GM23338 (cell line): Measurements from ENCODE around the gene ZNF865.

Experiments
- CREB1 ChIP-seq: fragments of 250-450 bp; sonication (Bioruptor Pico); IDR thresholded peaks from 2 replicates; pipeline ENCODE4 v1.5.0; 2020; ENCODE audit warnings: low read depth, mild to moderate bottlenecking, moderate library complexity
- EZH2 ChIP-seq: fragments of 200-600 bp; sonication (generic); IDR thresholded peaks from one replicate; pipeline ENCODE4 v1.8.0; 2017; ENCODE audit warnings: antibody characterized with exemption, mild to moderate bottlenecking, low read depth; ENCODE audit not compliant: unreplicated experiment
- EZH2phosphoT487 ChIP-seq: fragments of 200-600 bp; sonication (generic); IDR thresholded peaks from one replicate; pipeline ENCODE4 v1.8.1; 2018; ENCODE audit warnings: antibody characterized with exemption; ENCODE audit not compliant: unreplicated experiment
- JUNB ChIP-seq: IDR thresholded peaks from one replicate; pipeline ENCODE4 v1.6.1; 2016; ENCODE audit warnings: antibody characterized with exemption; ENCODE audit not compliant: unreplicated experiment
- NANOG ChIP-seq: IDR thresholded peaks from 2 replicates; pipeline ENCODE4 v1.6.1; 2016; ENCODE audit warnings: antibody characterized with exemption, borderline replicate concordance
- POLR2AphosphoS5 ChIP-seq: IDR thresholded peaks from 2 replicates; pipeline ENCODE4 v1.6.1; 2016; ENCODE audit warnings: antibody characterized with exemption, low read depth
- STAT1 ChIP-seq: IDR thresholded peaks from one replicate; pipeline ENCODE4 v1.6.1; 2016; ENCODE audit warnings: antibody characterized with exemption; ENCODE audit not compliant: unreplicated experiment
- ZNF114 ChIP-seq: fragments of 250-450 bp; sonication (Bioruptor Pico); IDR thresholded peaks from 2 replicates; pipeline ENCODE4 v1.5.0; 2020; ENCODE audit warnings: mild to moderate bottlenecking, moderate library complexity
- TF ChIP-seq, protein P1 (sequence below), 2 experiments: fragments of 200-600 bp in 1 of 2; sonication (generic) in 1 of 2; conservative IDR thresholded peaks; 2 replicates each; pipeline versions ENCODE4 v1.5.1 to v1.6.1; 2016 to 2017; ENCODE audit warnings: antibody characterized with exemption in 2 of 2, low read depth in 2 of 2, mild to moderate bottlenecking in 2 of 2, moderate library complexity in 1 of 2
- TF ChIP-seq, protein P2 (sequence below): IDR thresholded peaks from one replicate; pipeline ENCODE4 v1.6.1; 2018; ENCODE audit warnings: antibody characterized with exemption; ENCODE audit not compliant: unreplicated experiment
- TF ChIP-seq, protein P3 (sequence below): IDR thresholded peaks from 2 replicates; pipeline ENCODE4 v1.6.1; 2016; ENCODE audit warnings: antibody characterized with exemption

DNA sequence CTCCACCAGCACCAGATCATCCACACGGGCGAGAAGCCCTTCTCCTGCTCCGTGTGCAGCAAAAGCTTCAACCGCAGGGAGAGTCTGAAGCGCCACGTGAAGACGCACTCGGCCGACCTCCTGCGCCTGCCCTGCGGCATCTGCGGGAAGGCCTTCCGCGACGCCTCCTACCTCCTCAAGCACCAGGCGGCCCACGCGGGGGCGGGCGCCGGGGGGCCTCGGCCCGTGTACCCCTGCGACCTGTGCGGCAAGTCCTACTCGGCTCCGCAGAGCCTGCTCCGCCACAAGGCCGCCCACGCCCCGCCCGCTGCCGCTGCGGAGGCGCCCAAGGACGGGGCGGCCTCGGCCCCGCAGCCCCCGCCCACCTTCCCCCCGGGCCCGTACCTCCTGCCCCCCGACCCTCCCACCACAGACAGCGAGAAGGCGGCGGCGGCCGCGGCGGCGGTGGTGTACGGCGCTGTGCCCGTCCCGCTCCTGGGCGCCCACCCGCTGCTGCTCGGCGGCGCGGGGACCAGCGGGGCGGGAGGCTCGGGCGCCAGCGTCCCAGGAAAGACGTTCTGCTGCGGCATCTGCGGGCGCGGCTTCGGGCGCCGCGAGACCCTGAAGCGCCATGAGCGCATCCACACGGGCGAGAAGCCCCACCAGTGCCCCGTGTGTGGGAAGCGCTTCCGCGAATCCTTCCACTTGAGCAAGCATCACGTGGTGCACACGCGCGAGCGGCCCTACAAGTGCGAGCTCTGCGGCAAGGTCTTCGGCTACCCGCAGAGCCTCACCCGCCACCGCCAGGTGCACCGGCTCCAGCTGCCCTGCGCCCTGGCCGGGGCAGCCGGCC, 9.5 kb downstream of the ZNF865 start:
- TF ChIP-seq, protein P1, sequence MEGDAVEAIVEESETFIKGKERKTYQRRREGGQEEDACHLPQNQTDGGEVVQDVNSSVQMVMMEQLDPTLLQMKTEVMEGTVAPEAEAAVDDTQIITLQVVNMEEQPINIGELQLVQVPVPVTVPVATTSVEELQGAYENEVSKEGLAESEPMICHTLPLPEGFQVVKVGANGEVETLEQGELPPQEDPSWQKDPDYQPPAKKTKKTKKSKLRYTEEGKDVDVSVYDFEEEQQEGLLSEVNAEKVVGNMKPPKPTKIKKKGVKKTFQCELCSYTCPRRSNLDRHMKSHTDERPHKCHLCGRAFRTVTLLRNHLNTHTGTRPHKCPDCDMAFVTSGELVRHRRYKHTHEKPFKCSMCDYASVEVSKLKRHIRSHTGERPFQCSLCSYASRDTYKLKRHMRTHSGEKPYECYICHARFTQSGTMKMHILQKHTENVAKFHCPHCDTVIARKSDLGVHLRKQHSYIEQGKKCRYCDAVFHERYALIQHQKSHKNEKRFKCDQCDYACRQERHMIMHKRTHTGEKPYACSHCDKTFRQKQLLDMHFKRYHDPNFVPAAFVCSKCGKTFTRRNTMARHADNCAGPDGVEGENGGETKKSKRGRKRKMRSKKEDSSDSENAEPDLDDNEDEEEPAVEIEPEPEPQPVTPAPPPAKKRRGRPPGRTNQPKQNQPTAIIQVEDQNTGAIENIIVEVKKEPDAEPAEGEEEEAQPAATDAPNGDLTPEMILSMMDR (conservative IDR thresholded peaks at IDR 0.05; ENCODE audit: low read depth in 2 of 2): no peak
- no peak for TF ChIP-seq JUNB
- TF ChIP-seq POLR2AphosphoS5: no peak
- no peak for TF ChIP-seq ZNF114 (CRISPR knock-in tag)
- no peak for TF ChIP-seq CREB1
- TF ChIP-seq, protein P2, sequence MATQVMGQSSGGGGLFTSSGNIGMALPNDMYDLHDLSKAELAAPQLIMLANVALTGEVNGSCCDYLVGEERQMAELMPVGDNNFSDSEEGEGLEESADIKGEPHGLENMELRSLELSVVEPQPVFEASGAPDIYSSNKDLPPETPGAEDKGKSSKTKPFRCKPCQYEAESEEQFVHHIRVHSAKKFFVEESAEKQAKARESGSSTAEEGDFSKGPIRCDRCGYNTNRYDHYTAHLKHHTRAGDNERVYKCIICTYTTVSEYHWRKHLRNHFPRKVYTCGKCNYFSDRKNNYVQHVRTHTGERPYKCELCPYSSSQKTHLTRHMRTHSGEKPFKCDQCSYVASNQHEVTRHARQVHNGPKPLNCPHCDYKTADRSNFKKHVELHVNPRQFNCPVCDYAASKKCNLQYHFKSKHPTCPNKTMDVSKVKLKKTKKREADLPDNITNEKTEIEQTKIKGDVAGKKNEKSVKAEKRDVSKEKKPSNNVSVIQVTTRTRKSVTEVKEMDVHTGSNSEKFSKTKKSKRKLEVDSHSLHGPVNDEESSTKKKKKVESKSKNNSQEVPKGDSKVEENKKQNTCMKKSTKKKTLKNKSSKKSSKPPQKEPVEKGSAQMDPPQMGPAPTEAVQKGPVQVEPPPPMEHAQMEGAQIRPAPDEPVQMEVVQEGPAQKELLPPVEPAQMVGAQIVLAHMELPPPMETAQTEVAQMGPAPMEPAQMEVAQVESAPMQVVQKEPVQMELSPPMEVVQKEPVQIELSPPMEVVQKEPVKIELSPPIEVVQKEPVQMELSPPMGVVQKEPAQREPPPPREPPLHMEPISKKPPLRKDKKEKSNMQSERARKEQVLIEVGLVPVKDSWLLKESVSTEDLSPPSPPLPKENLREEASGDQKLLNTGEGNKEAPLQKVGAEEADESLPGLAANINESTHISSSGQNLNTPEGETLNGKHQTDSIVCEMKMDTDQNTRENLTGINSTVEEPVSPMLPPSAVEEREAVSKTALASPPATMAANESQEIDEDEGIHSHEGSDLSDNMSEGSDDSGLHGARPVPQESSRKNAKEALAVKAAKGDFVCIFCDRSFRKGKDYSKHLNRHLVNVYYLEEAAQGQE: no peak
- TF ChIP-seq, protein P3, sequence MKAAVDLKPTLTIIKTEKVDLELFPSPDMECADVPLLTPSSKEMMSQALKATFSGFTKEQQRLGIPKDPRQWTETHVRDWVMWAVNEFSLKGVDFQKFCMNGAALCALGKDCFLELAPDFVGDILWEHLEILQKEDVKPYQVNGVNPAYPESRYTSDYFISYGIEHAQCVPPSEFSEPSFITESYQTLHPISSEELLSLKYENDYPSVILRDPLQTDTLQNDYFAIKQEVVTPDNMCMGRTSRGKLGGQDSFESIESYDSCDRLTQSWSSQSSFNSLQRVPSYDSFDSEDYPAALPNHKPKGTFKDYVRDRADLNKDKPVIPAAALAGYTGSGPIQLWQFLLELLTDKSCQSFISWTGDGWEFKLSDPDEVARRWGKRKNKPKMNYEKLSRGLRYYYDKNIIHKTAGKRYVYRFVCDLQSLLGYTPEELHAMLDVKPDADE: no peak
- TF ChIP-seq EZH2: no peak
- TF ChIP-seq EZH2phosphoT487: no peak
- no peak for TF ChIP-seq STAT1
- TF ChIP-seq NANOG: no peak
